ENCODE data around the gene PARVB. TPM values are rescaled to one million over a fixed set of nuclear protein-coding genes. Genes with fewer than 3 reads are reported as not detected.
A peak's percentile ranks its signal among the peaks of the same experiment; 100 is the strongest.

Gene PARVB
- total RNA-seq, 4 donors from 2014 or later = 27.7 to 88.5 (median 41.7) TPM

GRCh38 chr22:44157916-44158618, 134.0 kb downstream of the PARVB start:
- no peak for DNase-seq
- peak overlapping the region; percentile 55 to 61 for H3K27ac ChIP-seq
- no peaks in the 10 kb centered on the region for H3K4me1 ChIP-seq
- intact Hi-C loops (cut with DNase I; ENCODE audit: low total_unique reads) = no loop called here
- H3K4me3 ChIP-seq = no peak overlapping the region
- H3K36me3 ChIP-seq = no peaks in the 10 kb centered on the region
- no peaks in the 10 kb centered on the region for H3K27me3 ChIP-seq
- TF ChIP-seq, protein P1, sequence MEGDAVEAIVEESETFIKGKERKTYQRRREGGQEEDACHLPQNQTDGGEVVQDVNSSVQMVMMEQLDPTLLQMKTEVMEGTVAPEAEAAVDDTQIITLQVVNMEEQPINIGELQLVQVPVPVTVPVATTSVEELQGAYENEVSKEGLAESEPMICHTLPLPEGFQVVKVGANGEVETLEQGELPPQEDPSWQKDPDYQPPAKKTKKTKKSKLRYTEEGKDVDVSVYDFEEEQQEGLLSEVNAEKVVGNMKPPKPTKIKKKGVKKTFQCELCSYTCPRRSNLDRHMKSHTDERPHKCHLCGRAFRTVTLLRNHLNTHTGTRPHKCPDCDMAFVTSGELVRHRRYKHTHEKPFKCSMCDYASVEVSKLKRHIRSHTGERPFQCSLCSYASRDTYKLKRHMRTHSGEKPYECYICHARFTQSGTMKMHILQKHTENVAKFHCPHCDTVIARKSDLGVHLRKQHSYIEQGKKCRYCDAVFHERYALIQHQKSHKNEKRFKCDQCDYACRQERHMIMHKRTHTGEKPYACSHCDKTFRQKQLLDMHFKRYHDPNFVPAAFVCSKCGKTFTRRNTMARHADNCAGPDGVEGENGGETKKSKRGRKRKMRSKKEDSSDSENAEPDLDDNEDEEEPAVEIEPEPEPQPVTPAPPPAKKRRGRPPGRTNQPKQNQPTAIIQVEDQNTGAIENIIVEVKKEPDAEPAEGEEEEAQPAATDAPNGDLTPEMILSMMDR (IDR thresholded peaks at IDR 0.05) = no peak
- no peak for TF ChIP-seq POLR2A (IDR thresholded peaks at IDR 0.05)
- H3K9me3 ChIP-seq = no peaks in the 10 kb centered on the region

GRCh38 chr22:44158816-44159215, 134.7 kb downstream of the PARVB start:
- Histone ChIP-seq H3K4me3 (no peak overlapping the region), H3K27me3 (no peaks in the 10 kb centered on the region), H3K27ac (peak overlapping the region; percentile 55 to 61), H3K4me1 (no peaks in the 10 kb centered on the region), H3K36me3 (no peaks in the 10 kb centered on the region), H3K9me3 (no peaks in the 10 kb centered on the region)
- intact Hi-C loops (cut with DNase I; ENCODE audit: low total_unique reads) = no loop called here
- TF ChIP-seq POLR2A (IDR thresholded peaks at IDR 0.05) = no peak
- TF ChIP-seq, protein P1 (IDR thresholded peaks at IDR 0.05) = no peak
- no peak for DNase-seq

DNA sequence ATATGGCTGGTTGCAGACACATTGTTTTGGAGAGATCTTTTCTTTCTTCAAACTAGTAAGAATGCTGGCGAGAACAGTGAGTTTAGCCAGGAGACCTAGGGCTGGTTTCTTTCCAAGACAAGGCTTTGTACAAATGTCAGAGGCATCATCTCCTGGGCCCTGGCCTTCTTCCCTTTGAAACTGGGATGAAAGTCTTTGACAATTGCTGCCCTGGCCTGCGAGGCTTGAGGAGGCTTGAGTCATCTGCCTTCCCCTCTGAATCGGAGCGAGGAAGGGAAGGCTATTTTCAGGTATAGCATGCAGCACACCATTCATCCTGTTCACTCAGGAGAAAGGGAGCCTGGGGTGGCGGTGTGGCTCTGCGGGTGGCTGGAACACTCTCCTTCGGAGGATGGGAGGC, 135.1 kb downstream of the PARVB start:
- no peaks in the 10 kb centered on the region for H3K9me3 ChIP-seq
- no peak for TF ChIP-seq POLR2A (IDR thresholded peaks at IDR 0.05)
- TF ChIP-seq, protein P1 (IDR thresholded peaks at IDR 0.05) = no peak
- no peaks in the 10 kb centered on the region for H3K27me3 ChIP-seq
- intact Hi-C loops (cut with DNase I; ENCODE audit: low total_unique reads) = no loop called here
- no peaks in the 10 kb centered on the region for H3K4me1 ChIP-seq
- peak overlapping the region; percentile 55 to 61 for H3K27ac ChIP-seq
- peak in 1 of 2 donors; percentile 52 for DNase-seq
- H3K36me3 ChIP-seq = no peaks in the 10 kb centered on the region
- H3K4me3 ChIP-seq = no peak overlapping the region

- peak overlapping the region; percentile 55 to 61 for H3K27ac ChIP-seq
- no peaks in the 10 kb centered on the region for H3K36me3 ChIP-seq
- H3K9me3 ChIP-seq = no peaks in the 10 kb centered on the region
- H3K4me3 ChIP-seq = no peak overlapping the region
- no peaks in the 10 kb centered on the region for H3K27me3 ChIP-seq
- DNase-seq = no peak
- no peak for TF ChIP-seq POLR2A (IDR thresholded peaks at IDR 0.05)
- TF ChIP-seq, protein P1 (IDR thresholded peaks at IDR 0.05) = no peak
- intact Hi-C loops (cut with DNase I; ENCODE audit: low total_unique reads) = no loop called here
- no peaks in the 10 kb centered on the region for H3K4me1 ChIP-seq
These were observed 135.7 kb downstream of the PARVB start for GRCh38 chr22:44159811-44160210.

DNA sequence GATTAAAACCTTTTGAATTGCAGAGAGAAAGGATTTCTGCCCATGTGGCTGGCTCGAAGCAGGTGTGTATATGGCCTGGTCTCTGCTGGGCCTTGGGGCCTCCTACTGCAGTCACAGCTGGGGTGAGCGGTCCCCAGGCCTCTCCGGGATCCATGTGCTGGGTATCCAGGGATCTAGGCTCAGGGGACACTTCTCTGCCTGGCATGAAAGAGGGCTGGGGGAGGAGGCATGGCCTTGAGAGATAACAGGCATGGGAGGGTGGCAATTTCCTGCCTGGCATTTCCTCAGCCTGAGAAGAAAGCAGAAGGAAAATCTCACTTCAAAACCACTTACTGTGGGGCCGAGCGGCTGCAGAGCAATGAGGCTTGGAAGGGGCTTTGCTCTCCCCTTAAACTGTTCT, 136.3 kb downstream of the PARVB start:
- no peak for TF ChIP-seq POLR2A (IDR thresholded peaks at IDR 0.05)
- TF ChIP-seq, protein P1 (IDR thresholded peaks at IDR 0.05) = no peak
- Histone ChIP-seq H3K27me3 (no peaks in the 10 kb centered on the region), H3K4me3 (no peak overlapping the region), H3K36me3 (no peaks in the 10 kb centered on the region), H3K9me3 (no peaks in the 10 kb centered on the region), H3K4me1 (no peaks in the 10 kb centered on the region), H3K27ac (no peak overlapping the region)
- no peak for DNase-seq
- intact Hi-C loops (cut with DNase I; ENCODE audit: low total_unique reads) = no loop called here

All from uterus (tissue), 4 donors.